Measurements from ENCODE around the gene FANK1.
A peak's percentile ranks its signal among the peaks of the same experiment; 100 is the strongest.
"Not testable (repeated sequence)": the region's sequence is repeated elsewhere in the genome, so short reads cannot be mapped to it uniquely, and the experiment has no call there.

The FANK1 gene

DNA sequence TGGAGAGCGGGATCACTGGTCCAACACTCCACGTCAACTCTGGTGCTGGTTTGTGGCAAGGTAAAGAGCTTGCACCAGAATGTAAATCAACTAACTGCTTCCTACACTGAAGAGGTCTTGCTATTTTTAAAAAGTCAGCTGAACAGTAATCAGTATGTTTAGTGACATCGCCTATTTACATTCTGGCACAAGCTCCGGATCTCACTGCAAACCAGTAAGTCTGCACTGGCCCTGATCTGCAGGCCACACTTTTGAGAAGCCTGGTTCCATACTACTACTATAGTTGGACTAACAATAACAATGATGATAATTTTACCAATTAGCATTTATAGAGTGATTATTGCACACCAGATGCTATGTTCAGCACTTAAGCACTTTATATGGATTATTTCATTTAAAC lies 6.9 kb upstream of the FANK1 start:
- DNase-seq (ENCODE audit: low spot score) = not testable (repeated sequence)

GRCh38 chr10:125892402-125892801 lies 4.0 kb upstream of the FANK1 start:
- not testable (repeated sequence) for DNase-seq (ENCODE audit: low spot score)

DNA sequence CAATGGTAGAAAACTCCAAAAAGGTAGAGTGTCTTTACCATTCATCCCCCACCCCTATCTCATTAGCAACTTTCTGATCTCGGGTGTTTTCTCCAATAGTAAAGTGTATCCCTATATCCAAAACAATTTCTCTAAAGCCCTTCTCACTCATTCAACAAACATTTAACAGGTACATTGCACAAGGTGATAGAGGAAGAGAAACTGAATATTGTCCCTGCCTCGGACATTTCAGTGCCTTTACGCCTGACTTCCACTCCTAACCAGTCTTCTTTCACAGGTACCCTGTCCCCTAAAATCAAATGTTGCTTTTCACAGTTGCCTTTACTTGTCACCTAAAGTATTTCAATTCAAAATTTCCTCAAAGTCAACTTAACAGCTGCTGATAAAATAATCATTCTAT lies 2.2 kb upstream of the FANK1 start:
- not testable (repeated sequence) for DNase-seq (ENCODE audit: low spot score)

DNA sequence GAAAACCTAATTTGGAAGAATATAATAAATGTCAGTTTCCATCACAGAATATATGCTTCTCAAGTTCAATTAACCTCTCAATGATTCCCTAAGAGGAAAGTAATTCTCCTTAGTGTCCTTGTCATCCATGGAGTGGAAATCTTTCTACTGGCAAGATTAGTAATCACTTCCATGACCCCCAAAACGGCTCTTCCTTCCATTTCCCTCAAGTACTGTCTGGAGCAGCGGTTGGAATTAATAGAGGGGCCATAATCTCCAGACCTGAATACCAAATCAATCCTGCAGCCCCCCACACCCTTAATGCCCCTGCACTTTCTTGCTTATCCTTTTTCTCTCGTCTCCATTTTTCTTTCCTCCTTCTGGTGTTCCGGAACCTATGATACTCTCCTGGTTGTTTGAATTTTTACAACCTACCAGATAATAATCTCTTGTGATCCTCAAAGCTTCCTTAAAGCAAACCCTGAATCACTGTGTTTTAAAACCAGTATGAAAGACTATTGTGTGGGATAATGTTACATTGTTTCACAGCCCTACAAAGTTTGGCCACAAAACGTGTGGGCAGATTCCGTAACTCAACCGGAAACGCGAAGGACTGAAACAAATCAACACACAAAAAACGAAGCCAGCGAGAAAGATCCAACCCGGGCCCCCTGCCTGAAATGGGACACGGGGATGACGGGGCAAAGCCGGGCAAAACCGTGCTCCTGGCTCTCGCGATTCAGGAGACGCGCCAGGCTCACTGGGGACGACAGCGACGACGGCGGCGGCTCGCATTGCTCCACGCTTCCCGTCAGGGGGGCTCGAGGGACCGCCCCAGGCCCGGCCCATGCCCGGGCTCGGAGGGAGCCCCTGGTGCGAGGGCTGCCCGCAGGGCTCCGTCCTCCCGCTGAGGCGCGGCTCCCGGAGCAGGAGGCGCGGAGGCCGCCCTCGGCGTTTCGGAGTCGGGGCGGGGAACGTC lies 955 bp upstream of the FANK1 start:
- DNase-seq (ENCODE audit: low spot score) = peak; percentile 24

- DNase-seq (ENCODE audit: low spot score) = not testable (repeated sequence)
Observed at GRCh38 chr10:125897317-125897716, 953 bp downstream of the FANK1 start.

GRCh38 chr10:125900963-125901362 lies 4.6 kb downstream of the FANK1 start:
- not testable (repeated sequence) for DNase-seq (ENCODE audit: low spot score)

- DNase-seq (ENCODE audit: low spot score) = not testable (repeated sequence)
Observed at GRCh38 chr10:125903135-125903640, 6.8 kb downstream of the FANK1 start.

DNA sequence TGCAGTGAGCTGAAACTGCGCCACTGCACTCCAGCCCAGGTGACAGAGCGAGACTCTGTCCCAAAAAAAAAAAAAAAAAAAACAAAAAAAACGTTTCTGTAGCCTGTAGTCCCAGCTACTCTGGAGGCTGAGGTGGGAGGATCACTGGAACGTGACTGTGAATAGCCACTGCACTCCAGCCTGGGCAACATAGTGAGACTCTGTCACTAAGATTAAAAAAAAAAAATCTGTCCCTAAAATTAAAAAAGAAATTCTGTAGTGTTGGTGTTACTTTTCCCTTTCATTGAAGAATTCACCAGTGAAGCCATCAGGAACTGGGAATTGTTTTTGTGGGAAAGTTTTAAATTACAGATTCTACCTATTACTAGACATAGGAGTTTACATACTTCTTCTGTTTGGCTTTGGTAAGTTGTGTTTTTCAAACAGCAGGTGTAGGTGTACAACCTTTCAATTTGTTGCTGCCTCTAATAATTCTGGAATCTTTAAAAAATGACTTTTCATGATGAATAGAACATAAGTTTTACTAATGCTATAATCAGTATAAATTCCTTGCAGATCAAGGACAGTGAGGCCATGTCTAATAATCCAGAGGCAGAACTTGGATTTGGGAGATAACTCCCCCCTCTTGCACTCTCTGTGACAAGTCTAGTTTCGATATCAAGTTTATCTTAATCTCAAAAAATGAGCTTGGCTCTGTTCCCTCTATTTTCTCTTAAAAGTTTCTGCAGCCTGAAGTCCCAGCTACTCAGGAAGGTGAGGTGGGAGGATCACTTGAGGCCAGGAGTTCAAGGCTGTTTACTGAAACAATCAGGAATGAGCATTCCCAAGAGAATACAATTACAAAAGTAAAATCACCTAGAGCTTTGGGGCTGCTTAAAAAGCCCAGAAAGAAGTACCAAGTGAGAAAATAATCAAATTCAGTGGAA lies 9.0 kb downstream of the FANK1 start:
- not testable (repeated sequence) for DNase-seq (ENCODE audit: low spot score)

DNA sequence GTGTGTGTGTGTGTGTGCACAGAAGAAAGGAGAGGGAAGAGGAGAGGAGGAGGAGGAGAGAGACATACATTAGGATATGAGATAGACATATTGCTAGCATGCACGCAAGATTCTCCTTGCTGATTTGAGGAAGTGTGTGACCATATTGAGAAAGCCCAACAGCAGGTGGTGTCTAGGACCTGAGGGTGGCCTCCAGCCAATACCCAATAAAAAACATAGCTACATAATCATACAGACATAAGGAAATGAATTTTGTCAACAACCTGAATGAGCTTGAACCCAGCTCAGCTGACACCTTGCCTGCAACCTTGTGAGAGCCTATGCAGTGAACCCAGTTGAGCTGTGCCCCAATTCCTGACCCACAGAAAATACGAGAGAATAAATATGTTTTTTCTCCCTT lies 11.2 kb downstream of the FANK1 start:
- DNase-seq (ENCODE audit: low spot score) = not testable (repeated sequence)

GRCh38 chr10:125908813-125909212 lies 12.4 kb downstream of the FANK1 start:
- DNase-seq (ENCODE audit: low spot score) = not testable (repeated sequence)

- not testable (repeated sequence) for DNase-seq (ENCODE audit: low spot score)
Observed at GRCh38 chr10:125909491-125909890, 13.1 kb downstream of the FANK1 start.

DNA sequence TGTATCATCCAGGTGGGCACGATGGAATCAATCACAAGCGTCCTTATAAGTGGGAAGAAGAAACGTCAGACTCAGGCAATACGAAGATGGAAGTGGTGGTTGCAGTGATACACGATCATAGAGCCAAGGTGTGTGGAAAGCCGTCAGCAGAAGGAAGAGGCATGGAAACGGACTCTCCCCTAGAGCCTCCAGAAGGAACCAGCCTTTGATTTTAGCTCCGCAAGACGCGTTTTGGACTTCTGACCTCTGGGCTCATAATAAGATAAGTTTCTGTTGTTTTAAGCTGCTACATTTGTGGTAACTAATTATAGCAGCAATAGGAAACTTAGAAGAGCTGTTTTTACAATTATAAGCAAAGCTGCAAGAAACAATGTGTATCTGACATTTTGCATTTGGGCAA lies 14.8 kb downstream of the FANK1 start:
- DNase-seq (ENCODE audit: low spot score) = no peak

GRCh38 chr10:125911990-125912389 lies 15.6 kb downstream of the FANK1 start:
- no peak for DNase-seq (ENCODE audit: low spot score)

- DNase-seq (ENCODE audit: low spot score) = not testable (repeated sequence)
Observed at GRCh38 chr10:125913277-125913676, 16.9 kb downstream of the FANK1 start.

DNA sequence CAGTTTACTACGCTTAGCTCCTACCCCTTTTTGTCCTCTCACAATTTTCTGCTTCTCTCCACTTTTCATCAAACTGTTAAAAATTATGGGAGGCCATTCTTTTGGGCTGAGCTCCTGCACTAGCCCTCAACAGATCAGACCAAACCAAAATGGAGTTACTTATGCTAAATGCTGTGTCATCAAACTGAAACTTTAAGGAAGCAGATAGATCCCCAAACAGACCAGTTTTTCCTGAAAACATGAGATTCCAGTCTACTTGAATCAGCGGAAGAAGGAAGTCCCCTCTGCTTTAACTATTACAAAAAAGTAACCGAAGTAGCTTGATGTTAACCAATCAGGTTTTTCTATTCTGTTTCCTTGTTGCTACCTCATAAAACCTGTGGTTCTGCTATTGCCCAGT lies 20.6 kb downstream of the FANK1 start:
- DNase-seq (ENCODE audit: low spot score) = no peak

- DNase-seq (ENCODE audit: low spot score) = not testable (repeated sequence)
Observed at GRCh38 chr10:125917704-125918361, 21.5 kb downstream of the FANK1 start.

GRCh38 chr10:125921643-125922306 lies 25.4 kb downstream of the FANK1 start:
- DNase-seq (ENCODE audit: low spot score) = not testable (repeated sequence)

DNA sequence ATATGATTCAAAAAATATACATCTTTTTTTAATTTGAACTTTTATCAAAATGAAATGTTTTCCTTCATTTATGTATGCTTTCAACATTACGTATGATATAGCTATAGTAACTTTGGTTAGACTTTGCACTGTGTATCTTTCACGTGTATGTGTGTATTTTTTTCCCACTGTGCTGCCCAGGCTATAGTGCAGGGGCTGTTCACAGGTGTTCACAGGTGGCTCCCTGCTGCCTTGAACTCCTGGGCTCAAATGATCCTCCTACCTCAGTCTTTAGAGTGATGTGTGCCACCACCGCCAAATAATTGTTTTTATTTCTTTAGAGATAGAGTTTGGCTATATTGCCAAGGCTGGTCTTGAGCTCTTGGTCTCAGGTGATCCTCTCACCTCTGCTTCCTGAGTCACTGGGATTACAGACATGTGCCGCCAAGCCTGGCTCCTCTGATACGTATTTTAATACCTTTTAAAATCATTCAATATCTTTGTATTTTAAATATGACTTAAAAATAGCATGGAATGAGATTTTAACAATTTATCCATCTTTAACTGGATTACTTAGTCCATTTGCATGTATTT lies 29.0 kb downstream of the FANK1 start:
- no peak for DNase-seq (ENCODE audit: low spot score)

DNA sequence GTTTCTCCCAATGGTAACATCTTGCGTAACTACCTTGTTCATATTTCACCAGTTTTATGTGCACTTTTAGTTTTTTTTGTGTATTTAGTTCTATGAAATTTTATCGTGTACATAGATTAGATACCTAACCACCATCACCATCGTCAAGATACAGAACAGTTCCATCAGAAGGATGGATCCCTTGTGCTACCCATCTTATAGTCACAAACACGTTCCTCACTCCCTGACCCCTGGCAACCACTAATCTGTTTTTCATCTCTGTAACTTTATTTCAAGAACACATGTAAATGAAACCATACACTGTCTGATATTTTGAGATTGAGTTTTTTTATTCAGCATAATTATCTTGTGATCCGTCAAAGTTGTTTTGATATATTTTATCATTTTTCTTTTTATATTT lies 29.9 kb downstream of the FANK1 start:
- no peak for DNase-seq (ENCODE audit: low spot score)

- DNase-seq (ENCODE audit: low spot score) = not testable (repeated sequence)
Observed at GRCh38 chr10:125927265-125927664, 30.9 kb downstream of the FANK1 start.

All from HuH-7.5 (cell line).